Osteocyte (in vitro differentiated cells): ENCODE results near the gene SLC5A9. TPM values are rescaled to one million over a fixed set of nuclear protein-coding genes. Genes with fewer than 3 reads are reported as not detected.
A peak's percentile ranks its signal among the peaks of the same experiment; 100 is the strongest.

Source experiments
- DNase-seq: peaks from one replicate; pipeline ENCODE4 v3.0.0; 2021; ENCODE audit warnings: mixed read lengths; ENCODE audit not compliant: unreplicated experiment; ENCODE audit errors: extremely low spot score
- H3K27ac Mint-ChIP-seq: one replicate; pipeline ENCODE4 v1.8.0; 2021; ENCODE audit warnings: mild to moderate bottlenecking, mixed read lengths; ENCODE audit not compliant: unreplicated experiment
- H3K27me3 Mint-ChIP-seq: one replicate; pipeline ENCODE4 v1.8.0; 2021; ENCODE audit warnings: mixed read lengths; ENCODE audit not compliant: unreplicated experiment
- H3K36me3 Mint-ChIP-seq: one replicate; pipeline ENCODE4 v1.8.0; 2021; ENCODE audit warnings: mixed read lengths; ENCODE audit not compliant: unreplicated experiment
- H3K4me1 Mint-ChIP-seq: one replicate; pipeline ENCODE4 v1.8.0; 2021; ENCODE audit warnings: mixed read lengths; ENCODE audit not compliant: unreplicated experiment
- H3K4me3 Mint-ChIP-seq: one replicate; pipeline ENCODE4 v1.8.0; 2021; ENCODE audit warnings: mild to moderate bottlenecking, moderate library complexity, mixed read lengths; ENCODE audit not compliant: unreplicated experiment
- H3K9me3 Mint-ChIP-seq: one replicate; pipeline ENCODE4 v1.8.0; 2021; ENCODE audit warnings: mixed read lengths; ENCODE audit not compliant: unreplicated experiment
- total RNA-seq: library from RNA; stranded (reverse); gene quantifications from 2 replicates; pipeline ENCODE4 v1.2.1, GENCODE V29; 2021
- TF ChIP-seq, protein P1 (sequence below): fragments of 200-600 bp; sonication (generic); IDR thresholded peaks from 2 replicates; pipeline ENCODE4 v1.5.0; 2021; ENCODE audit warnings: antibody characterized with exemption, mild to moderate bottlenecking, moderate library complexity

The SLC5A9 gene
- total RNA-seq, 1 donor from 2014 or later: not detected

DNA sequence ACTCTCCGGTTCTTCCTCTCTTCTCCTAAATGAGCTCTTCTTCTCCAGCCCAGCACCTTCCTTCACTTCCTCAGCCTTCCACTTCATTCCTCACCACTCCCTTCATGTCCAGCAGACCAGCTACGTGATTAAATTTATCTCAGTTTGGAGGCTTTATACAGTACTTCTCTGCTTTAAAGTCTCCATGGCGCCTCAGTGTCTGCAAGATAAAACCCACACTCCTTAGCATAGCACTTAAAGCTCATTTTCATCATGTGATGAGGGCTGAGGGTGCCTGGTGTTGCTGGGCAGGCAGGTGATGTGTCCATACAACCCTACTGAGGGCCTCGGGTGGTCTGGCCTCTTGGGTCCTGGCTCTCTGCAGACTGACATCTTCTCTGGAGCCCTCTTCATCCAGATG, 7.7 kb downstream of the SLC5A9 start:
- no peak overlapping the region for H3K27ac Mint-ChIP-seq
- no peak for DNase-seq
- H3K4me1 Mint-ChIP-seq: no peaks in the 10 kb centered on the region
- no peaks in the 10 kb centered on the region for H3K27me3 Mint-ChIP-seq
- no peaks in the 10 kb centered on the region for H3K9me3 Mint-ChIP-seq
- TF ChIP-seq, protein P1, sequence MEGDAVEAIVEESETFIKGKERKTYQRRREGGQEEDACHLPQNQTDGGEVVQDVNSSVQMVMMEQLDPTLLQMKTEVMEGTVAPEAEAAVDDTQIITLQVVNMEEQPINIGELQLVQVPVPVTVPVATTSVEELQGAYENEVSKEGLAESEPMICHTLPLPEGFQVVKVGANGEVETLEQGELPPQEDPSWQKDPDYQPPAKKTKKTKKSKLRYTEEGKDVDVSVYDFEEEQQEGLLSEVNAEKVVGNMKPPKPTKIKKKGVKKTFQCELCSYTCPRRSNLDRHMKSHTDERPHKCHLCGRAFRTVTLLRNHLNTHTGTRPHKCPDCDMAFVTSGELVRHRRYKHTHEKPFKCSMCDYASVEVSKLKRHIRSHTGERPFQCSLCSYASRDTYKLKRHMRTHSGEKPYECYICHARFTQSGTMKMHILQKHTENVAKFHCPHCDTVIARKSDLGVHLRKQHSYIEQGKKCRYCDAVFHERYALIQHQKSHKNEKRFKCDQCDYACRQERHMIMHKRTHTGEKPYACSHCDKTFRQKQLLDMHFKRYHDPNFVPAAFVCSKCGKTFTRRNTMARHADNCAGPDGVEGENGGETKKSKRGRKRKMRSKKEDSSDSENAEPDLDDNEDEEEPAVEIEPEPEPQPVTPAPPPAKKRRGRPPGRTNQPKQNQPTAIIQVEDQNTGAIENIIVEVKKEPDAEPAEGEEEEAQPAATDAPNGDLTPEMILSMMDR: no peak
- no peaks in the 10 kb centered on the region for H3K36me3 Mint-ChIP-seq
- H3K4me3 Mint-ChIP-seq: no peak overlapping the region

DNA sequence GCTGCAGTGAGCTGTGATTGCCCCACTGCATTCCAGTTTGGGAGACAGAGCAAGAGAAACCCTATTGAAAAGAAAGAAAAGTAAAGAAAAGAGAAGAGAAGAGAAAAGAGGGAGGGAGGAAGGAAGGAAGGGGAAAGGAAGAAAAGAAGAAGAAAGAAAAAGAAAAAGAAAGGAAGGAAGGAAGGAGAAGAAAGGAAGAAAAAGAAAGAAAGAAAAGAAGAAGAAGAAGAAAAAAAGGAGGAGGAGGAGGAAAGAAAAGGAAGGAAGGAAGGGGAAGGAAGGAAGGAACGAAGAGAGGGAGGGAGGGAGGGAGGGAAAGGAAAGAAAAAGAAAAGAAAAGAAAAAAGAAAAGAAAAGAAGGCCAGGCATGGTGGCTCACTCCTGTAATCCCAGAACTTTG, 10.2 kb downstream of the SLC5A9 start:
- H3K27me3 Mint-ChIP-seq: no peaks in the 10 kb centered on the region
- no peaks in the 10 kb centered on the region for H3K36me3 Mint-ChIP-seq
- H3K9me3 Mint-ChIP-seq: no peaks in the 10 kb centered on the region
- no peak for DNase-seq
- TF ChIP-seq, protein P1: no peak
- no peak overlapping the region for H3K4me3 Mint-ChIP-seq
- H3K4me1 Mint-ChIP-seq: no peaks in the 10 kb centered on the region
- H3K27ac Mint-ChIP-seq: no peak overlapping the region

DNA sequence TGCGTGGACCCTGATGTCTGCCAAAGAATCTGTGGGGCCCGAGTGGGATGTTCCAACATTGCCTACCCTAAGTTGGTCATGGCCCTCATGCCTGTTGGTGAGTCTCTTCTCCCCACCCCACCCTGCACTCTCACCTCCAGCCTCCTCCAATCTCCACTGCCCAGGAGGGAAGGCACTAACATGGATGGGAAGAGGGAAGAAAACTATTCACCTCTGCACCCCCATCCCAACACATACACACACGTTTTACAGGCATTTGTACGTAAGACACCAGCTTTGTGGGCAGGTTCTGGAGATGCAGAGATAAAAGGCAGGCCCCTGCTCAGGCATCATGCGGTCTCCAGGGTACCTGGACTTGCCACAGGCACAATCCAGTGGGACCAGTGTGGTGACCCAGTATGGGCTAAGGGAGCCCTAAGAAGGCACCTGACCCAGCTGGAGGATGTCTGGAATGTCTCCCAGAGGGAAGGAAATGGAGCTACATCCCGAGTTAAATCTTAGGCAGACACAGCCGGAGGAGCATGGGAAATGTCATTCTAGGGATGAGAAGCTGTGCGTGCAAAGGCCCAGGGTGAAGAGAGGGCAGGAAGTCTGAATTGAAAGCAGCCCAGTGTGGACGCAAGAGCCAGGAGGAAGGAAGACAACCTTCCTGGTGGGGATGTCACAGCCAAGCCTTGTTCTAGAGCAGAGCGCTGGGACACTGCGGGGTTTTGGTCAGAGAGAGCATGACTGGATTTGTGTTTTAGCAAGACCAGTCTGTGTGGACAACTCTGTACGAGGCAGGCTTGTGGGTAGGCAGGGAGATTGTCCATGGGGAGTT, 11.4 kb downstream of the SLC5A9 start:
- DNase-seq: no peak
- no peak overlapping the region for H3K27ac Mint-ChIP-seq
- H3K27me3 Mint-ChIP-seq: no peaks in the 10 kb centered on the region
- H3K4me3 Mint-ChIP-seq: no peak overlapping the region
- no peaks in the 10 kb centered on the region for H3K36me3 Mint-ChIP-seq
- no peaks in the 10 kb centered on the region for H3K4me1 Mint-ChIP-seq
- TF ChIP-seq, protein P1: no peak
- H3K9me3 Mint-ChIP-seq: no peaks in the 10 kb centered on the region

DNA sequence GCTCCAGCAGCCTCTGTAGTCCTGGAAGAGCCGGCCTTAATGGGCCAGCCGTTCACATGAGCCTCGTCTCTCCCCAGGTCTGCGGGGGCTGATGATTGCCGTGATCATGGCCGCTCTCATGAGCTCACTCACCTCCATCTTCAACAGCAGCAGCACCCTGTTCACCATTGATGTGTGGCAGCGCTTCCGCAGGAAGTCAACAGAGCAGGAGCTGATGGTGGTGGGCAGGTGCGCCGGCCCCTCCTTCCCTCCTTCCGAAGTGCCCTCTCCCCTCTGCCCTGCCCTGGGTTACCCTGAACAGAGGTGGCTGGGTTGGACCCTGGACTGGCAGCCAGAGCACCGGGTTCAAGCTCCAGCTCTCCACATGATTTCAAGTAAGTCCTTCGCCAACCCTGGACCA, 13.1 kb downstream of the SLC5A9 start:
- Mint-ChIP-seq H3K36me3 (no peaks in the 10 kb centered on the region), H3K4me3 (no peak overlapping the region), H3K27me3 (no peaks in the 10 kb centered on the region), H3K4me1 (no peaks in the 10 kb centered on the region), H3K9me3 (no peaks in the 10 kb centered on the region), H3K27ac (no peak overlapping the region)
- TF ChIP-seq, protein P1: no peak
- no peak for DNase-seq

DNA sequence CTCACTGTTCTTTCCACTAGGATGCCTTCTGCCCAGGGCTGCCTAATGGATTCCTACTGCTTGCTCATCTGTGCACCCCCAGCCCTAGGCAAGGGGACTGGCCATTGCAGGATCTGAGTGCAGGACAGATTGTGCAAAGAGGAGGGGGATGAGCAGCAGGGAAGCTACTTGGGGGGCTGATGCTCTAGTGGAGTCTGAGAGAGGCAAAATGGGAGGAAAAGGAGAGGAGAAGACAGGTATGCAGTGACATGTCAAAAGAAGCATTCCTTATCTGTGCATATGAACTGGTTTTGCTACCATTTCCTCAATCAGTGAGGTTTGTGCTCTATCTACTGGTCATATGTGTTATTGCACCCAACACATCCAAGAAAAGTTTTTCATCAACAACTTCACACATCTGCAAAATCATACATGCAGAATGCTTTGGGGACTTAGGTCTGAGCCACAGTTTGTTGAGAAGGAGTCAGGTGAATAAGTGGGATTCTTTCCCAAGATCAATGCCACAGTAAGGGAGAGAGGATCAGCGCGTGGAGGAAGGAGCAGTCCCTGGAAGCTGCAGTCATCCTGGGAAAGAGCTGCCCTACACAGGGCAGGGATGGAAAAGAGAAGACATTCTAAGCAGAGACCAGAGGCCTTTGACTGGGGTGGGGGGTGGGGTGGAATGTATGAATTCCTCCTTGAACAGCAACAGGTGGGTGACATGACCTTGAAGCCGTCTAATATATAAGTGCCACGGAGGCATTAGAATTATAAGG, 14.4 kb downstream of the SLC5A9 start:
- H3K36me3 Mint-ChIP-seq: no peaks in the 10 kb centered on the region
- H3K4me1 Mint-ChIP-seq: no peaks in the 10 kb centered on the region
- H3K27me3 Mint-ChIP-seq: peaks cover 2% of the 10 kb centered on the region
- no peak overlapping the region for H3K4me3 Mint-ChIP-seq
- TF ChIP-seq, protein P1: peak; percentile 53
- peak; percentile 51 for DNase-seq
- H3K27ac Mint-ChIP-seq: no peak overlapping the region
- no peaks in the 10 kb centered on the region for H3K9me3 Mint-ChIP-seq
